Keratinocyte (primary cell): Measurements from ENCODE around the gene SLC10A6.

Experiments used
- EZH2 ChIP-seq: IDR thresholded peaks from one replicate; pipeline ENCODE4 v1.6.1; 2012; ENCODE audit warnings: inconsistent platforms, mild to moderate bottlenecking, low read length, moderate library complexity
- TF ChIP-seq, protein P1 (sequence below), 3 experiments: IDR thresholded peaks in 1 of 3; conservative IDR thresholded peaks in 1 of 3; optimal IDR thresholded peaks in 1 of 3; 2 replicates in 2 of 3; 3 replicates in 1 of 3; pipeline versions ENCODE3 to v1.5.1; 2011; ENCODE audit warnings: low read length in 3 of 3, mild to moderate bottlenecking in 3 of 3, moderate library complexity in 2 of 3, control low read depth in 1 of 3, inconsistent platforms in 1 of 3; ENCODE audit not compliant: insufficient read depth in 2 of 3; ENCODE audit errors: extremely low read depth in 1 of 3

DNA sequence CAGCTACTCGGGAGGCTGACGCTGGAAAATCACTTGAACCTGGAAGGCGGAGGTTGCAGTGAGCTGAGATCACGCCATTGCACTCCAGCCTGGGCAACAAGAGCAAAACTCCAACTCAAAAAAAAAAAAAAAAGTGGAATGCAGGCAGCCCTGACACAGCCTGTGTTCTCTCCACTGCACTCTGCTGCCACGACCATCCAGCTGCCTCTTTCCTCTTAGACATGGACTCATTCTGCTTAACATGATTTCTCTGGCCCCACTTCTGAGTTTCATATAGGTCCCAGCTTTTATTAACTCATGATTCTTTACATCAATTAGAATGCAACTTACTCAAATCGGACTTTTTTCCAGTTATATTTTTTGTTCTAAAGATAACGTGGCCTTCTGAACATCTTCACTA lies 29.6 kb downstream of the SLC10A6 start:
- TF ChIP-seq, protein P1, sequence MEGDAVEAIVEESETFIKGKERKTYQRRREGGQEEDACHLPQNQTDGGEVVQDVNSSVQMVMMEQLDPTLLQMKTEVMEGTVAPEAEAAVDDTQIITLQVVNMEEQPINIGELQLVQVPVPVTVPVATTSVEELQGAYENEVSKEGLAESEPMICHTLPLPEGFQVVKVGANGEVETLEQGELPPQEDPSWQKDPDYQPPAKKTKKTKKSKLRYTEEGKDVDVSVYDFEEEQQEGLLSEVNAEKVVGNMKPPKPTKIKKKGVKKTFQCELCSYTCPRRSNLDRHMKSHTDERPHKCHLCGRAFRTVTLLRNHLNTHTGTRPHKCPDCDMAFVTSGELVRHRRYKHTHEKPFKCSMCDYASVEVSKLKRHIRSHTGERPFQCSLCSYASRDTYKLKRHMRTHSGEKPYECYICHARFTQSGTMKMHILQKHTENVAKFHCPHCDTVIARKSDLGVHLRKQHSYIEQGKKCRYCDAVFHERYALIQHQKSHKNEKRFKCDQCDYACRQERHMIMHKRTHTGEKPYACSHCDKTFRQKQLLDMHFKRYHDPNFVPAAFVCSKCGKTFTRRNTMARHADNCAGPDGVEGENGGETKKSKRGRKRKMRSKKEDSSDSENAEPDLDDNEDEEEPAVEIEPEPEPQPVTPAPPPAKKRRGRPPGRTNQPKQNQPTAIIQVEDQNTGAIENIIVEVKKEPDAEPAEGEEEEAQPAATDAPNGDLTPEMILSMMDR (optimal IDR thresholded peaks at IDR 0.05 in 1 of 3, IDR thresholded peaks at IDR 0.05 in 1 of 3, conservative IDR thresholded peaks at IDR 0.05 in 1 of 3; ENCODE audit: extremely low read depth in 1 of 3, insufficient read depth in 2 of 3, low read length in 3 of 3): no peak
- no peak for TF ChIP-seq EZH2
